SK-N-SH (cell line): ENCODE results near the gene POLR2A. TPM values are rescaled to one million over a fixed set of nuclear protein-coding genes. Genes with fewer than 3 reads are reported as not detected.

Experiments used
- CTCF ChIA-PET: fragments of 300-600, 350-600 bp; formaldehyde crosslinking; extraction: SDS; loops from one replicate; lab custom pipeline; 2021; lab: Yijun Ruan, JAX
- POLR2A ChIA-PET: fragments of 350-600 bp; sonication (Branson Sonifier 250); formaldehyde crosslinking; extraction: SDS; loops from one replicate; lab custom pipeline; 2020; ENCODE audit warnings: antibody characterized with exemption, inconsistent platforms; lab: Yijun Ruan, JAX
- DNase-seq: peaks from one replicate; pipeline ENCODE4 v3.0.0; 2012
- H2AFZ ChIP-seq: fragments of 200-600 bp; sonication (generic); 2 replicates; pipeline ENCODE4 v1.8.1; 2016; ENCODE audit warnings: antibody characterized with exemption, mild to moderate bottlenecking, low read depth
- H3F3A ChIP-seq: fragments of 200-600 bp; sonication (generic); replicated peaks from 2 replicates; pipeline ENCODE3; 2016; ENCODE audit warnings: antibody characterized with exemption, mild to moderate bottlenecking; ENCODE audit not compliant: insufficient read depth
- H3K27ac ChIP-seq, 2 experiments: fragments of 200-500 bp in 1 of 2; fragments of 200-600 bp in 1 of 2; sonication (Bioruptor generic) in 1 of 2; sonication (generic), shearing (Covaris generic) in 1 of 2; 2 replicates each; pipeline versions ENCODE4 v1.5.1 to v1.6.1; 2014 to 2016; ENCODE audit warnings: low read depth in 2 of 2, inconsistent platforms in 1 of 2, low read length in 1 of 2, mild to moderate bottlenecking in 1 of 2, mixed read lengths in 1 of 2
- H3K27me3 ChIP-seq: fragments of 200-600 bp; sonication (generic), shearing (Covaris generic); 2 replicates; pipeline ENCODE4 v1.6.1; 2016; ENCODE audit warnings: mixed run types; ENCODE audit not compliant: insufficient read depth
- H3K36me3 ChIP-seq, 2 experiments: fragments of 200-500 bp in 1 of 2; fragments of 200-600 bp in 1 of 2; sonication (Bioruptor generic) in 1 of 2; sonication (generic) in 1 of 2; replicated peaks in 1 of 2; 2 replicates each; pipeline versions ENCODE3 to v1.5.1; 2014 to 2016; ENCODE audit warnings: low read length in 1 of 2, mild to moderate bottlenecking in 1 of 2; ENCODE audit not compliant: insufficient read depth in 2 of 2, control insufficient read depth in 1 of 2
- H3K4me1 ChIP-seq, 2 experiments: fragments of 200-500 bp in 1 of 2; fragments of 200-600 bp in 1 of 2; sonication (Bioruptor generic) in 1 of 2; sonication (generic), shearing (Covaris generic) in 1 of 2; 2 replicates each; pipeline versions ENCODE4 v1.5.1 to v1.6.1; 2014 to 2016; ENCODE audit warnings: low read depth in 1 of 2, low read length in 1 of 2, mixed run types in 1 of 2; ENCODE audit not compliant: insufficient read depth in 2 of 2, control insufficient read depth in 1 of 2
- H3K4me2 ChIP-seq: fragments of 200-600 bp; sonication (generic), shearing (Covaris generic); 2 replicates; pipeline ENCODE4 v1.6.1; 2017; ENCODE audit warnings: mixed run types
- H3K4me3 ChIP-seq, 2 experiments: fragments of 200-500 bp in 1 of 2; fragments of 200-600 bp in 1 of 2; sonication (Bioruptor generic) in 1 of 2; sonication (generic), shearing (Covaris generic) in 1 of 2; 2 replicates each; pipeline versions ENCODE4 v1.5.1 to v1.8.1; 2014 to 2016; ENCODE audit warnings: low read depth in 2 of 2, inconsistent platforms in 1 of 2, low read length in 1 of 2, mild to moderate bottlenecking in 1 of 2, mixed read lengths in 1 of 2, moderate library complexity in 1 of 2
- H3K79me2 ChIP-seq: fragments of 200-600 bp; sonication (generic); 2 replicates; pipeline ENCODE4 v1.8.1; 2017; ENCODE audit warnings: mild to moderate bottlenecking; ENCODE audit not compliant: insufficient read depth
- H3K9ac ChIP-seq: fragments of 200-600 bp; sonication (generic); 2 replicates; pipeline ENCODE4 v1.6.1; 2017; ENCODE audit warnings: mixed run types
- H3K9me2 ChIP-seq: fragments of 200-600 bp; sonication (generic); 2 replicates; pipeline ENCODE4 v1.6.1; 2017; ENCODE audit warnings: mixed run types
- H3K9me3 ChIP-seq: fragments of 200-600 bp; sonication (generic); 2 replicates; pipeline ENCODE4 v1.6.1; 2017; ENCODE audit warnings: mixed run types, mild to moderate bottlenecking, moderate library complexity
- H4K20me1 ChIP-seq: fragments of 200-600 bp; sonication (generic); 2 replicates; pipeline ENCODE4 v1.6.1; 2017; ENCODE audit warnings: mild to moderate bottlenecking, mixed run types; ENCODE audit not compliant: insufficient read depth
- EZH2phosphoT487 ChIP-seq: fragments of 200-600 bp; sonication (generic); IDR thresholded peaks from 2 replicates; pipeline ENCODE4 v1.6.1; 2017; ENCODE audit warnings: low read depth, mixed run types, mild to moderate bottlenecking, antibody characterized with exemption, moderate library complexity, borderline replicate concordance
- FOXM1 ChIP-seq: IDR thresholded peaks from 2 replicates; pipeline ENCODE4 v1.4.0; 2012; ENCODE audit warnings: low read depth, mild to moderate bottlenecking
- GABPA ChIP-seq: IDR thresholded peaks from 2 replicates; pipeline ENCODE4 v1.4.0; 2012; ENCODE audit warnings: low read depth, mild to moderate bottlenecking
- MXI1 ChIP-seq: IDR thresholded peaks from 2 replicates; pipeline ENCODE4 v1.6.1; 2012; ENCODE audit warnings: mild to moderate bottlenecking, low read depth, low read length, improper control_type of control experiment
- RAD21 ChIP-seq: IDR thresholded peaks from 2 replicates; pipeline ENCODE4 v1.6.1; 2012; ENCODE audit warnings: mild to moderate bottlenecking, low read length
- REST ChIP-seq: IDR thresholded peaks from 2 replicates; pipeline ENCODE4 v1.6.1; 2012; ENCODE audit warnings: mild to moderate bottlenecking, low read depth, low read length, moderate library complexity
- RFX5 ChIP-seq: IDR thresholded peaks from 2 replicates; pipeline ENCODE4 v1.6.1; 2012; ENCODE audit warnings: mild to moderate bottlenecking, improper control_type of control experiment, low read length
- RXRA ChIP-seq: IDR thresholded peaks from 2 replicates; pipeline ENCODE4 v1.4.0; 2012; ENCODE audit warnings: low read depth, mild to moderate bottlenecking, borderline replicate concordance
- TAF1 ChIP-seq: IDR thresholded peaks from 2 replicates; pipeline ENCODE4 v1.6.1; 2012; ENCODE audit warnings: low read depth, mild to moderate bottlenecking, low read length, moderate library complexity, borderline replicate concordance
- TCF12 ChIP-seq: IDR thresholded peaks from 2 replicates; pipeline ENCODE4 v1.4.0; 2012
- YY1 ChIP-seq: IDR thresholded peaks from 2 replicates; pipeline ENCODE4 v1.4.0; 2012; ENCODE audit warnings: low read depth, mild to moderate bottlenecking
- WGBS: methylation state at CpG from one replicate; pipeline ENCODE4 v1.1.6; 2017; ENCODE audit warnings: low lambda C conversion rate; 5-methylcytosine and 5-hydroxymethylcytosine counted together
- polyA plus RNA-seq, 3 experiments: library from polyadenylated mRNA; depleted of rRNA; stranded (reverse); fragments of >200 nt; gene quantifications; 2 replicates each; pipeline ENCODE4 v1.2.3, GENCODE V29; 2012
- TF ChIP-seq, protein P1 (sequence below): fragments of 200-600 bp; sonication (generic); IDR thresholded peaks from 2 replicates; pipeline ENCODE4 v1.6.1; 2017; ENCODE audit warnings: antibody characterized with exemption, mild to moderate bottlenecking, moderate library complexity
- TF ChIP-seq, protein P2 (sequence below): IDR thresholded peaks from 2 replicates; pipeline ENCODE4; 2012
- TF ChIP-seq, protein P3 (sequence below): IDR thresholded peaks from 2 replicates; pipeline ENCODE4 v1.4.0; 2012; ENCODE audit warnings: low read depth, borderline replicate concordance

The POLR2A gene
- polyA plus RNA-seq, 1 of the 3 experiments (the other 2 are of a cell fraction), result 37.3 TPM

DNA sequence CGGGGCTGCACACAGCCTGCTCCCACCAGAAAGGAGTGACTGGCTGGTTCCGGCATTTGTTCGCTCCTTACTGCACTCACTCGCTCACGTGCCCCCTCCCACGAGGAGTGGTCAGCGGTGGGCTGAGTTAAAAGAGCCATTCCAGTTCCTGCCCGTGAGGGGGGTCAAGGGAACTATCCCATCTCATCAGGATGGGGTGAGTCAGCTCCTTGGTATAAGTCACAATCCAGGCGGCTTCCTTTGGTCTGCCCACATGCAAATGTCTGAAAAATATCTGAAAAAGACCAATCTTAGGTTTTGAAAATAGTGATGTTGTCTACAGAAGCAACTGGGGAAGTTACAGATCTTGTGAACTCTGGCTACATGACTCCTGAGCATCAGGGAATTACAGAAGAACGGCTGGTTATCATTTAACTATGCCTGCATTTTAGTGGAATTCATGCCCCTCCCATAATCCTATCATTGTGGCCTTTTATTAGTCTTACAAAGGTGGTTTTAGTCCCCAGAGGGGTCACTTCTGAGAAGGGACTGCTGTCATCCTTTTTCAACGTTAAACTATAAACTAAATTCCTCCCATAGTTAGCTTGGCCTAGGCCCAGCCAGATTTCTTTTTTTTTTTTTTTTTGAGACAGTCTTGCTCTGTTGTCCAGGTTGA lies 54.9 kb downstream of the POLR2A start:
- H4K20me1 ChIP-seq, result no peaks in the 10 kb centered on the region
- no peak for TF ChIP-seq REST
- no peak for TF ChIP-seq GABPA
- TF ChIP-seq TAF1, result no peak
- no peak for TF ChIP-seq EZH2phosphoT487
- no peak for TF ChIP-seq MXI1
- TF ChIP-seq, all 33 proteins: peak for 0
- Histone ChIP-seq H3K9ac (no peak overlapping the region), H3K4me2 (no peak overlapping the region), H3K4me3 (no peak overlapping the region), H3K79me2 (no peaks in the 10 kb centered on the region), H3K9me2 (no peaks in the 10 kb centered on the region), H2AFZ (0 out of 2 replicates have a peak overlapping the region, but pooled peaks have one; percentile 29), H3F3A (no peaks in the 10 kb centered on the region), H3K27me3 (no peaks in the 10 kb centered on the region; the same call in 1 of the 2 replicates), H3K9me3 (peaks cover 3% of the 10 kb centered on the region; the same call in 1 of the 2 replicates), H3K36me3 (no peaks in the 10 kb centered on the region), H3K27ac (no peak overlapping the region), H3K4me1 (no peaks in the 10 kb centered on the region)
- POLR2A ChIA-PET, result interaction anchor here (1.2 kb wide), 1 partner anchor 23 kb away, joined by 3 read pairs; no protein-coding TSS in a partner anchor
- 62% methylated on average over 10 of the region's 11 CpGs for WGBS
- no peak for DNase-seq
- CTCF ChIA-PET, result interaction anchor here (1.5 to 6.8 kb wide), 2 partner anchors 22 to 24 kb away, joined by 5 to 32 read pairs; partner anchors contain the start of gene SENP3

- H3K4me3 ChIP-seq, result no peak overlapping the region
- H3F3A ChIP-seq, result no peaks in the 10 kb centered on the region
- H3K9me2 ChIP-seq, result no peaks in the 10 kb centered on the region
- ChIA-PET POLR2A (no interaction called here), CTCF (interaction anchor here (1.3 to 6.8 kb wide), 3 partner anchors 20 to 42 kb away, joined by 3 to 32 read pairs (median 9); partner anchors contain the start of gene SENP3)
- no peaks in the 10 kb centered on the region for H3K36me3 ChIP-seq
- H3K79me2 ChIP-seq, result no peaks in the 10 kb centered on the region
- H3K9me3 ChIP-seq, result peaks cover 3% of the 10 kb centered on the region; the same call in 1 of the 2 replicates
- no peak overlapping the region for H2AFZ ChIP-seq
- WGBS, result 84% methylated on average over 9 of the region's 9 CpGs
- H3K4me2 ChIP-seq, result no peak overlapping the region
- H4K20me1 ChIP-seq, result no peaks in the 10 kb centered on the region
- no peak overlapping the region for H3K27ac ChIP-seq
- H3K27me3 ChIP-seq, result no peaks in the 10 kb centered on the region; the same call in 1 of the 2 replicates
- H3K9ac ChIP-seq, result no peak overlapping the region
- TF ChIP-seq, protein P1, sequence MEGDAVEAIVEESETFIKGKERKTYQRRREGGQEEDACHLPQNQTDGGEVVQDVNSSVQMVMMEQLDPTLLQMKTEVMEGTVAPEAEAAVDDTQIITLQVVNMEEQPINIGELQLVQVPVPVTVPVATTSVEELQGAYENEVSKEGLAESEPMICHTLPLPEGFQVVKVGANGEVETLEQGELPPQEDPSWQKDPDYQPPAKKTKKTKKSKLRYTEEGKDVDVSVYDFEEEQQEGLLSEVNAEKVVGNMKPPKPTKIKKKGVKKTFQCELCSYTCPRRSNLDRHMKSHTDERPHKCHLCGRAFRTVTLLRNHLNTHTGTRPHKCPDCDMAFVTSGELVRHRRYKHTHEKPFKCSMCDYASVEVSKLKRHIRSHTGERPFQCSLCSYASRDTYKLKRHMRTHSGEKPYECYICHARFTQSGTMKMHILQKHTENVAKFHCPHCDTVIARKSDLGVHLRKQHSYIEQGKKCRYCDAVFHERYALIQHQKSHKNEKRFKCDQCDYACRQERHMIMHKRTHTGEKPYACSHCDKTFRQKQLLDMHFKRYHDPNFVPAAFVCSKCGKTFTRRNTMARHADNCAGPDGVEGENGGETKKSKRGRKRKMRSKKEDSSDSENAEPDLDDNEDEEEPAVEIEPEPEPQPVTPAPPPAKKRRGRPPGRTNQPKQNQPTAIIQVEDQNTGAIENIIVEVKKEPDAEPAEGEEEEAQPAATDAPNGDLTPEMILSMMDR, result no peak
- TF ChIP-seq RFX5 (no peak), FOXM1 (no peak), TCF12 (no peak), EZH2phosphoT487 (no peak), RAD21 (no peak), YY1 (no peak), RXRA (no peak)
- TF ChIP-seq, protein P2, sequence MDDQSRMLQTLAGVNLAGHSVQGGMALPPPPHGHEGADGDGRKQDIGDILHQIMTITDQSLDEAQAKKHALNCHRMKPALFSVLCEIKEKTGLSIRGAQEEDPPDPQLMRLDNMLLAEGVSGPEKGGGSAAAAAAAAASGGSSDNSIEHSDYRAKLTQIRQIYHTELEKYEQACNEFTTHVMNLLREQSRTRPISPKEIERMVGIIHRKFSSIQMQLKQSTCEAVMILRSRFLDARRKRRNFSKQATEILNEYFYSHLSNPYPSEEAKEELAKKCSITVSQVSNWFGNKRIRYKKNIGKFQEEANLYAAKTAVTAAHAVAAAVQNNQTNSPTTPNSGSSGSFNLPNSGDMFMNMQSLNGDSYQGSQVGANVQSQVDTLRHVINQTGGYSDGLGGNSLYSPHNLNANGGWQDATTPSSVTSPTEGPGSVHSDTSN, result no peak
- TF ChIP-seq, protein P3, sequence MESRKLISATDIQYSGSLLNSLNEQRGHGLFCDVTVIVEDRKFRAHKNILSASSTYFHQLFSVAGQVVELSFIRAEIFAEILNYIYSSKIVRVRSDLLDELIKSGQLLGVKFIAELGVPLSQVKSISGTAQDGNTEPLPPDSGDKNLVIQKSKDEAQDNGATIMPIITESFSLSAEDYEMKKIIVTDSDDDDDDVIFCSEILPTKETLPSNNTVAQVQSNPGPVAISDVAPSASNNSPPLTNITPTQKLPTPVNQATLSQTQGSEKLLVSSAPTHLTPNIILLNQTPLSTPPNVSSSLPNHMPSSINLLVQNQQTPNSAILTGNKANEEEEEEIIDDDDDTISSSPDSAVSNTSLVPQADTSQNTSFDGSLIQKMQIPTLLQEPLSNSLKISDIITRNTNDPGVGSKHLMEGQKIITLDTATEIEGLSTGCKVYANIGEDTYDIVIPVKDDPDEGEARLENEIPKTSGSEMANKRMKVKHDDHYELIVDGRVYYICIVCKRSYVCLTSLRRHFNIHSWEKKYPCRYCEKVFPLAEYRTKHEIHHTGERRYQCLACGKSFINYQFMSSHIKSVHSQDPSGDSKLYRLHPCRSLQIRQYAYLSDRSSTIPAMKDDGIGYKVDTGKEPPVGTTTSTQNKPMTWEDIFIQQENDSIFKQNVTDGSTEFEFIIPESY, result no peak
- DNase-seq, result no peak
- H3K4me1 ChIP-seq, result no peaks in the 10 kb centered on the region
These were observed 57.0 kb downstream of the POLR2A start for GRCh38 chr17:7541074-7541621.
